CD4-positive, alpha-beta T cell treated with Interleukin-15 for 1 hour (primary cell): ENCODE results near the gene KRTAP4-12.
"Not testable (repeated sequence)": the region's sequence is repeated elsewhere in the genome, so short reads cannot be mapped to it uniquely, and the experiment has no call there.

ENCODE experiments used
- DNase-seq: peaks from one replicate; pipeline ENCODE4 v3.0.0-alpha.2; 2020

The KRTAP4-12 gene

DNA sequence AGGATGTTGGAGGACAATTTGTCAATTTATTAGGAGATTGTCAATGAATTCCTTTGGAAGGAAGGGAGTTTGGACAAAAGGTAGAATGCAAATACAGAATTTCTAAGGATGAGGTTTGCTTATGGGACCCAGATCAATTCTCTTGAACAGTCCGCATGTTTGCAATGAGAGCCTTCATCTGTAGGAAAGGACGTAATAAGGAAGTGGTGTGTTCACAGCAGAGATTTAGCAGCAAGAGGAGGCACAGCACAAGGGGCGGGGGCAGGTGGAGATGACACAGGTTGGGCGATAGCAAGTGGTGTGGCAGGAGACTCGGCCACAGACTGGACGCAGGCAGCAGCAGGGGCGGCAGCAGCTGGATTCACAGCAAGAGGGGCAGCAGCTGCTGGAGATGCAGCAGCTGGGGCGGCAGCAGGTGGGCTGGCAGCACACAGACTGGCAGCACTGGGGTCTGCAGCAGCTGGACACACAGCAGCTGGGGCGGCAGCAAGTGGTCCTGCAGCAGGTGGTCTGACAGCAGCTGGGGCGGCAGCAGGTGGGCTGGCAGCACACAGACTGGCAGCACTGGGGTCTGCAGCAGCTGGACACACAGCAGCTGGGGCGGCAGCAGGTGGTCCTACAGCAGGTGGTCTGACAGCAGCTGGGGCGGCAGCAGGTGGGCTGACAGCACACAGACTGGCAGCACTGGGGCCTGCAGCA lies 541 bp downstream of the KRTAP4-12 start:
- not testable (repeated sequence) for DNase-seq

DNA sequence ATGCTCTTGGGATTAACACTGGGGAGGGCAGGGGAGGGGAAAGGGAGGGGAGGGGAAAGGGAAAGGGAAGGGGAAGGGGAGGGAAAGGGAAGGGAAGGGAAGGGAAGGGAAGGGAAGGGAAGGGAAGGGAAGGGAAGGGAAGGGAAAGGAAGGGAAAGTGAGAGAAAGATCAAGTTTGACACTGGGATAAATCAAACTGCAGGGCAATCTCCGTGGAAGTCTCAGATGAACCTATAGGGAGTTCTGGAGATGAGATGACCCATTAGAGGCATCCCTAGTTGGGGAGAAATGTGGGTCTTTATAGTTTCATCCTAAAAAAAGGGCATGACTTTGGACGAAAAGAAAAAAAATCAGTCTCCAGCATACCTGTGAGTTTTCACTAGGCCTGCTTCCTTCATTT lies 2.2 kb downstream of the KRTAP4-12 start:
- no peak for DNase-seq

DNA sequence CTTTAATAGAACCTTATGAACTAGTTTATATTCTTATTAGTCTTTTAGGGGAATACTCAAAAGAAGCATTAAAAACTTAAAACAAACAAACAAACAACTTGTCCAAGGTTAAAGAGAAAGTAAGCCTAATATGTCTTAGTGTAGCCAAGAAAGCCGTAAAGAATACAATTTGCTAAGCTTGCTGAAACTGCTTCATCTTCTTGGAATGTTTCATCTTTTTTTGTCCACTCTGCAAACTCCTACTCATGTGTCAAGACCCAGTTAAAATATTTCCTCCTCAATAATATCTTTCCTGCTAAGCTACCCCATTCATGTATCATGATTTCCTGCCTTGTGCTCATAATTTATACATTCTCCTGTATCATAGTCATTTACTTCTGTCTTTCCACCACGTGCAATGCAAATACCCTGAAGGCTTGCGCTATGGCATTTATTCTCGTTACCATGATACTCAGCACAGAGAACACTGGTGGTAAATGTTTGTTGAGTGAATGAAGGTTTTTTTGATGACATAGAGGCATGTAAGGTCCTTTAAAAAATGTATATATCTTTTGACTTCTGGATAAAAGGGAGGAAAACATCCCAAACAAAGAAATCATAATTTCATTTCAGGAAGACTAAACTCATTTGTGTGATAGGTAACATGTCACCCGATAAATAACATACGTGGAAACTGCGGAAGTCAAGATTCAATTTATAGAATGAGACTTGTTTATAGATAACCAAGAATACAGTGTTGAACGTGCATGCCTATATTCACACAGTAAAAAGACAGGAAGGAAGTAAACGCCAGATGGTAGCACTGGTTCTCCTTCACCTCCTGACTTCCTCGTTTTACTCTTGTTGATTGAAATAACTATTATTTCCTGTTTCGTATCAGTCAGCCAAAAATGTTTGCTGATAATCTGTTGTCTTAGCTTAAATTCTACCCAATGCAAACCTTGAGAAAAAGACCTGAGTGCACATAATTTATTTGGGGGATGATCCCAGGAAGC lies 4.0 kb downstream of the KRTAP4-12 start:
- DNase-seq, result peak; percentile 17

DNA sequence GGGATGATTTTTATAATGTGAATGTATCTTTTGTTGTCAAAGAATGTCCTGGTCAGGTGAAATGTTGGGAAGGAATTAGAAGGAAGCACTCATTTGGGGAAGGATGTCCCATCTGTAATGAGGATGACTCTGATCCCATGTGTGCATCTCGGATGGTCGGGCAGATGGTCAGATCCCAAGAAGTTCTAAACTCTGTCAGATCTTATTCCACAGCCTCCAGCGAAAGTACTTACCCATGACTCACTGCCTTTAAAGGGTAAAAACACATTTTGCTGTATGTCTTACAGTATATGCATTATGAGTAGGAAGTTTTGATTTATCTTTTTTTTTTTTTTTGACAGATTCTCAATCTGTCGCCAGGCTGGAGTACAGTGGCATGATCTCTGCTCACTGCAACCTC lies 5.3 kb downstream of the KRTAP4-12 start:
- no peak for DNase-seq

DNA sequence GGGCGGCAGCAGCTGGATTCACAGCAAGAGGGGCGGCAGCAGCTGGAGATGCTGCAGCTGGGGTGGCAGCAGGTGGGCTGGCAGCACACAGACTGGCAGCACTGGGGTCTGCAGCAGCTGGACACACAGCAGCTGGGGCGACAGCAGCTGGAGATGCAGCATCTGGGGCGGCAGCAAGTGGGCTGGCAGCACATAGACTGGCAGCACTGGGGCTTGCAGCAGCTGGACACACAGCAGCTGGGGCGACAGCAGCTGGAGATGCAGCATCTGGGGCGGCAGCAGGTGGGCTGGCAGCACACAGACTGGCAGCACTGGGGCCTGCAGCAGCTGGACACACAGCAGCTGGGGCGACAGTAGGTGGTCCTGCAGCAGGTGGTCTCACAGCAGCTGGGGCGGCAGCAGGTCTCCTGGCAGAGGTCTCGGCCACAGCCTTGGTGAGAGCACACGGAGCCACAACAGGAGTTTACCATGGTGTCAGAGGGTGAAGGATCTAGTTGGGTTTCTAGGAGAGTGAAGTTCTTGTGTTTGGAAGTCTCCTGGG lies 6.1 kb downstream of the KRTAP4-12 start, which contains the start of gene KRTAP4-11:
KRTAP4-11 (minus strand) TSS at position 528 of the 541 bp plus-strand sequence; CDS start at position 470, 58 bp downstream.
- not testable (repeated sequence) for DNase-seq

DNA sequence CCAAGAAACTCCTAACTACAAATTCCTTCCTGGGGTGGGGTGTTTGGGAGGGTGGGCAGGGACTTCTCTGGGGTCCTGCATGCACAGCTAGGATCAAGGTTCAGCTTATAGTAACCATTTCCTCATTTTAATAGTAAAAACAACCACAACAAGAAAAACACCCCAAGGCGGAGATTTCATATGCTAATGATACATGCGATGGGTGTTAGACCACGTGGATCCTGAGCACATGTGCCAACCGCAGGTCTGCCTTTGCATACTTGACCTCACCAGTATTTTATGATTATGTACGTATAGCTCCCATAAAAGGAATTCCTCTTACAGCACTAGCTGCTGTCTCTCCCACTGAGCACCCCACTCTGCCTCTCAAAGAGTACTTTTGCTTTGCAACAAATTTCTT lies 7.7 kb downstream of the KRTAP4-12 start:
- peak; percentile 49 for DNase-seq

DNA sequence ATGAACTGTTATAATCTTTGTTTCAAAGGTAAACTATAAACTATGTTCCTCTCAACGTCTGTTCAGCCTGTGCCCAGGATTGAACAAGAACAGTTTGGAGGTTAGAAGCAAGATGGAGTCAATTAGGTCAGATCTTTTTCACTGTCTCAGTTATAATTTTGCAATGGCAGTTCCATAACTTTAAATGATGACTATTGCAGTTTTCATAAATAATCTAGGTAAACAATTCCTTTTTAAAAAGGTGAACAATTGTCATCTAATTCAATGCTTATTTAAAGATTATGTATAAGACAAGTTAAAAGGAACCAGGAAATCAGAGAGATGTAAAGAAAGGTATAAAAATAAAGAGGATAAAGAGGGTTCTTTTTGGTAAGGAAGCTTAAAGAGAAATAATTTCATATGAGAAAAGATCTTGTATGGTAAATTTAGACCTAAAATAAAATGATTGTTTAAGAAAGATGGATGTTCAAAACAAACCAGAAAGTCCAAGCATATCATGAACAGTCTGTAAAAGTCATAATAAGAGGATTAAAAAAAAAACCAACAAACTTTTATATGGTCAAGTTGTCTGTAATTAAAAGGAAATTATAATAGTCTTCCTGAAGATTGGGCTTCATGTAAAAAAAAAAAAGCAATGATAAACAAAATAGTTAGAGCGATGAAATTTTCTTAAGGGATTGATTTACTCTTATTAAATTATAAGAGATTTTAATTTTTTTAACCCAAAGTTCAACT lies 12.7 kb downstream of the KRTAP4-12 start:
- no peak for DNase-seq

DNA sequence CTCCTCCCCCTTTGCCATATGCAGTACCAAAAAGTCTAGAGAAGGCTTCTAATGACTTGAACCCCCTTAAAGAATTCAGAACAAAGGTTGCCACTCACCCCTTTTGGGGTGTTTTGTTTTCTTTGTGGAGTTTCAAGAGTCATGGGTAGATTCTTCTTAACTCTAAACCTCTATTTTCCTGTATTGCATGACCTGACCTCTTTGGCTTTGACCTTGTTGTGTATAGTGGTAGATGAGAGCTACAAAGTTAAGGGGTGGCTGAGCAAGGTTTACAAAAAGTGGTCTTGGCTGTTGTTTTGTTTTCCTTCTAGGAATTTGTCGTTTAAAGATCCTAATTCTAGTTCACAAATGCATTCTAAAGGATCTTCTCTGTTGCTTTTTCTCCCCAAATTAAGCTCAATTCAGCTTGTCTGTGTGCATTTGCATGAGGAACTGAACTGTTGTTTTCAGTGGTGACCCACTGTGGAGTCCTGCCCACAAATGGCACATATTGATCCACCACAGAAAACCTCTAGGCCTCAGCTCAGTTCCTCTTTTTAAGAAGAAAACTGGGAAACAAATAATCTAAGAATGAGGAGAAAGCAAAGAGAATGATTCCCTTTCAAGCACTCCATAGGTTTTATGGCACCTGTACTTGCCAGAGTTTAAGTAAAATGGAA lies 15.1 kb downstream of the KRTAP4-12 start:
- not testable (repeated sequence) for DNase-seq

DNA sequence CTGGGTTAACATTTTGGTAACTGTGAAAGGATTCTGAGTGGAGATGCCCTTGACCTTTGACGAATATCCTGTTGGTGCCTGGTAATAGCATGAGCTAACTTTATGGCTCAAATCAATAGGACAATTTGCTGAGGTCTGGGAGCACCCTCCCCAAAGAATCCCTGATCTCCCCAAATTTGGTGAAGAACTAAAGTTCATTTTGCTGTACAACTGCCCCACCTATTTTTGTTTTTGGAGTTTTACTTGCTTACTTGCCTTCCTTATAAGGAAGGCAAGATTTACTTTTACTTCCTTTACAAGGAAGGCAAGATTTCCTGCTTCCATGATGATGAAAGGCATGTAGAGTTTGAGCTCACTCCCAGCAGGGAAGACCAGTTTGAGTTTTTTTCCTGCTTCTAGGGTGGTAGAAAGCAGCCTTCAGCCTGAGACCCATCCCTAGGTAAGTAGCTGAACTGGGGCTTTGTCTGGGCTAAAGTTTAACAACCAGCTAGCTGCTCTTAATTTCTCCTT lies 16.0 kb downstream of the KRTAP4-12 start:
- no peak for DNase-seq

DNA sequence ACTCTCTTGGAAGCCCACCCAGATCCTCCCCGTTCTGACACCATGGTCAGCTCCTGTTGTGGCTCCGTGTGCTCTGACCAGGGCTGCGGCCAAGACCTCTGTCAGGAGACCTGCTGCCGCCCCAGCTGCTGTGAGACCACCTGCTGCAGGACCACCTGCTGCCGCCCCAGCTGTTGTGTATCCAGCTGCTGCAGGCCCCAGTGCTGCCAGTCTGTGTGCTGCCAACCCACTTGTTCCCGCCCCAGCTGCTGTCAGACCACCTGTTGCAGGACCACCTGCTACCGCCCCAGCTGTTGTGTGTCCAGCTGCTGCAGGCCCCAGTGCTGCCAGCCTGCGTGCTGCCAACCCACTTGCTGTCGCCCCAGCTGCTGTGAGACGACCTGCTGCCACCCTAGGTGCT lies 18.6 kb downstream of the KRTAP4-12 start, which contains the start of gene KRTAP4-9:
KRTAP4-9 (plus strand) TSS at position 43 of the 400 bp plus-strand sequence; CDS start at position 43, 0 bp downstream.
- DNase-seq, result not testable (repeated sequence)

DNA sequence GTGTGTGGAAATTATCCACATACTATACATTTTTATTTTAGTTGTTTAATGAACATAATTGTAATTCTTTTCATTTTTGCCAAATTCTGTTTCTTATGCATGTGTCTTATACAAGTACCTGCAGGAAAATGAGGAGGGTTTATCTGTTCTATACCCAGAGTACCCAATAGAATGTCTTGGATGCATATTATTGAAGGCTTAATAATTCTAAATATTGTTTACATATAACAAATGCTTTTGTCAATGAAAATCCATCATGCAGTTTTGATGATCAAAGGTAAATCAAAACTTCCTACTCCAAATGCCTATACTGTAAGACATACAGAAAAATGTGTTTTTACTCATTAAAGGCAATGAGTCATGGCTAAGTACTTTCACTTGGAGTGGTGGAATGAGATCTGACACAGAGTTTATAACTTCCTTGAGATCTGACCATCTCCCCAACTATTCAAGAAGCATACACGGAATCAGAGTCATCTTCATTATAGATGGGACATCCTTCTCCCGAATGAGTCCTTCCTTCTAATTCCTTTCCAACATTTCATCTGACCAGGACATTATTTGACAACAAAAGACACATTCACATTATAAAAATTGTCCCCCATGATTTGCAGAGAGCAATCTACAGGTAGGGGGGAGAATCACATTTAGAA lies 19.5 kb downstream of the KRTAP4-12 start:
- not testable (repeated sequence) for DNase-seq

DNA sequence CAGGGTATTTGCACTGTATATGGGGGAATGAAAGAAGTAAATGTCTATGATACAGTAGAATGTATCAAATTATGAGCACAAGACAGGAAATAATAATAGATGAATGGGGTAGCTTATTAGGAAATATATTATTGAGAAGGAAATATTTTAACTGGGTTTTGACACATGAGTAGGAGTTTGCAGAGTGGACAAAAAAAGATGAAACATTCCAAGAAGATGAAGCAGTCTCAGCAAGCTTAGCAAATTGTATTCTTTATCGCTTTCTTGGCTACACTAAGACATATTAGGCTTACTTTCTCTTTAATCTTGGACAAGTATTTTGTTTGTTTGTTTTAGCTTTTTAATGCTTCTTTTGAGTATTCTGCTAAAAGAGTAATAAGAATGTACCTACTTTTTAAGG lies 20.1 kb downstream of the KRTAP4-12 start:
- DNase-seq, result no peak

DNA sequence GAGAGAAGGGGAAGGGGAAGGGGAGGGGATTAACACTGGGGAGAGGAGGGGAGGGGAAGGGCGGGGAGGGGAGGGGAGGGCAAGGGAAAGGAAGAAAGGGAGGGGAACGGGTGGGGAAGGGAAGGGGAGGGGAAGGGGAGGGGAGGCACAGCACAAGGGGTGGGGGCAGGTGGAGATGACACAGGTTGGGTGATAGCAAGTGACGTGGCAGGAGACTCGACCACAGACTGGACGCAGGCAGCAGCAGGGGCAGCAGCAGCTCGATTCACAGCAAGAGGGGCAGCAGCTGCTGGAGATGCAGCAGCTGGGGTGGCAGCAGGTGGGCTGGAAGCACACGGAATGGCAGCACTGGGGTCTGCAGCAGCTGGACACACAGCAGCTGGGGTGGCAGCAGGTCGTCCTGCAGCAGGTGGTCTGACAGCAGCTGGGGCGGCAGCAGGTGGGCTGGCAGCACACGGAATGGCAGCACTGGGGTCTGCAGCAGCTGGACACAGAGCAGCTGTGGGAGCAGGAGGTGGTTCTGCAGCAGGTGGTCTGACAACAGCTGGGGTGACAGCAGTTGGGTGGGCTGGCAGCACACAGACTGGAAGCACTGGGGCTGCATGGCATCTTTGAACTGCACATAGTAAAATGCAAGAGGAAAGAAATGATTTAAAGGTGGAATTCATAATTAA lies 22.3 kb downstream of the KRTAP4-12 start, which contains the start of gene KRTAP4-16:
KRTAP4-16 (minus strand) TSS at position 624 of the 674 bp plus-strand sequence; CDS start at position 624, 0 bp downstream.
- DNase-seq, result no peak

DNA sequence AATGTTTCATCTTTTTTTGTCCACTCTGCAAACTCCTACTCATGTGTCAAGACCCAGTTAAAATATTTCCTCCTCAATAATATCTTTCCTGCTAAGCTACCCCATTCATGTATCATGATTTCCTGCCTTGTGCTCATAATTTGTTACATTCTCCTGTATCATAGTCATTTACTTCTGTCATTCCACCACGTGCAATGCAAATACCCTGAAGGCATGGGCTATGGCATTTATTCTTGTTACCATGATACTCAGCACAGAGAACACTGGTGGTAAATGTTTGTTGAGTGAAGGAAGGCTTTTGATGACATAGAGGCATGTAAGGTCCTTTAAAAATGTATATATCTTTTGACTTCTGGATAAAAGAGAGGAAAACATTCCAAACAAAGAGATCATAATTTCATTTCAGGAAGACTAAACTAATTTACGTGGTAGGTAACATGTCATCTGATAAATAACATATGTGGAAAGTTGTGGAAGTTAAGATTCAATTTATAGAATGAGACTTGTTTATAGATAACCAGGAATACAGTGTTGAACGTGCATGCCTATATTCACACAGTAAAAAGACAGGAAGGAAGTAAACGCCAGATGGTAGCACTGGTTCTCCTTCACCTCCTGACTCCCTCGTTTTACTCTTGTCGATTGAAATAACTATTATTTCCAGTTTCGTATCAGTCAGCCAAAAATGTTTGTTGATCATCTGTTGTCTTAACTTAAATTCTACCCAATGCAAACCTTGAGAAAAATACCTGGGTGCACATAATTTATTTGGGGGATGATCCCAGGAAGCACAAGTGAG lies 24.1 kb downstream of the KRTAP4-12 start:
- not testable (repeated sequence) for DNase-seq

DNA sequence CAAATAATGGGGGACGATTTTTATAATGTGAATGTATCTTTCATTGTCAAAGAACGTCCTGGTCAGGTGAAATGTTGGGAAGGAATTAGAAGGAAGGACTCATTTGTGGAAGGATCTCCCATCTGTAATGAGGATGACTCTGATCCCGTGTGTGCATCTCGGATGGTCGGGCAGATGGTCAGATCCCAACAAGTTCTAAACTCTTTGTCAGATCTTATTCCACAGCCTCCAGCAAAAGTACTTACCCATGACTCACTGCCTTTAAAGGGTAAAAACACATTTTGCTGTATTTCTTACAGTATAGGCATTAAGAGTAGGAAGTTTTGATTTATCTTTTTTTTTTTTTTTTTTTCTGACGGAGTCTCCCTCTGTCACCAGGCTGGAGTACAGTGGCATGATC lies 25.5 kb downstream of the KRTAP4-12 start:
- no peak for DNase-seq

DNA sequence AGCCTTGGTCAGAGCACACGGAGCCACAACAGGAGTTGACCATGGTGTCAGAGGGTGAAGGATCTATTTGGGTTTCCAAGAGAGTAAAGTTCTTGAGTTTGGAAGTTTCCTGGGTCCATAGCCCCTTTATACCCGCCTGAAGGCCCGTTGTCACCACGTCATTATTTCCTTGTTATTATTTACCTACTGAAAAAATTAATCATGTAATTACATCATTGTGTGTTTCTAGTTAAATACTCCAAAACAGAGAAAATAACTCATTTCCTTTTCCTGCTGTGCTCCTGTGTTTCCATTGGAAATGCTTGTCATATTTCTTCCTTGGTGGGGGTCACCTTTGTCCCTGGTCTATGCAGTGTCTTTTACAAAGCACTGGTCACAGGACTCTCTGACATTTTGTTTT lies 25.9 kb downstream of the KRTAP4-12 start, which contains the start of gene KRTAP4-8:
KRTAP4-8 (minus strand) TSS at position 101 of the 400 bp plus-strand sequence; CDS start at position 43, 58 bp downstream.
- no peak for DNase-seq

DNA sequence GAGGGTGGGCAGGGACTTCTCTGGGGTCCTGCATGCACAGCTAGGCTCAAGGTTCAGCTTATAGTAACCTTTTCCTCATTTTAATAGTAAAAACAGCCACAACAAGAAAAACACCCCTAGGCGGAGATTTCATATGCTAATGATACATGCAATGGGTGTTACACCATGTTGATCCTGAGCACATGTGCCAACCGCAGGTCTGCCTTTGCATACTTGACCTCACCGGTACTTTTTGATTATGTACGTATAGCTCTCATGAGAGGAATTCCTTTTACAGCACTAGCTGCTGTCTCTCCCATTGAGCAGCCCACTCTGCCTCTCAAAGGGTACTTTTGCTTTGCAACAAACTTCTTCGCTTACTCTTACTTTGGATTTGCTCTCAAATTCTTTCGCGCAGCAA lies 27.9 kb downstream of the KRTAP4-12 start:
- no peak for DNase-seq

DNA sequence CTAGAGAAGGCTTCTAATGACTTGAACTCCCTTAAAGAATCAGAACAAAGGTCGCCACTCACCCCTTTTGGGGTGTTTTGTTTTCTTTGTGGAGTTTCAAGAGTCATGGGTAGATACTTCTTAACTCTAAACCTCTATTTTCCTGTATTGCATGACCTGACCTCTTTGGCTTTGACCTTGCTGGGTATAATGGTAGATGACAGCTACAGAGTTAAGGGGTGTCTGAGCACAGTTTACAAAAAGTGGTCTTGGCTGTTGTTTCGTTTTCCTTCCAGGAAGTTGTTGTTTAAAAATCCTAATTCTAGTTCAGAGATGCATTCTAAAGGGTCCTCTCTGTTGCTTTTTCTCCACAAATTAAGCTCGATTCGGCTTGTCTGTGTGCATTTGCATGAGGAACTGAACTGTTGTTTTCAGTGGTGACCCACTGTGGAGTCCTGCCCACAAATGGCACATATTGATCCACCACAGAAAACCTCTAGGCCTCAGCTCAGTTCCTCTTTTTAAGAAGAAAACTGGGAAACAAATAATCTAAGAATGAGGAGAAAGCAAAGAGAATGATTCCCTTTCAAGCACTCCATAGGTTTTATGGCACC lies 35.1 kb downstream of the KRTAP4-12 start:
- DNase-seq, result not testable (repeated sequence)
